ENCODE results near the gene ORAI3. TPM values are rescaled to one million over a fixed set of nuclear protein-coding genes. Genes with fewer than 3 reads are reported as not detected.

ORAI3 gene
- total RNA-seq, 1 experiment from 2014 or later, result 9.0 TPM

GRCh38 chr16:30950516-30951065, 1.7 kb downstream of the ORAI3 start:
- BruUV-seq (replicated peaks), result TSS peak; percentile 40

More at GRCh38 chr16:30950516-30951065, 1.7 kb downstream of the ORAI3 start:
- intact Hi-C loops (cut with micrococcal nuclease), result loop anchor here (10.0 kb wide), 2 partner anchors 144 to 494 kb away; partner anchors contain the start of genes VKORC1 and ZNF843
- Histone ChIP-seq H3K9me2 (ENCODE audit: insufficient read depth) (no peaks in the 10 kb centered on the region), H3K79me2 (ENCODE audit: insufficient read depth, low read length) (peaks cover 3% of the 10 kb centered on the region; the same call in 1 of the 2 replicates), H3K4me3 (replicated peaks in 1 of 2; ENCODE audit: low read depth in 1 of 2, low read length in 2 of 2) (peak overlapping the region; percentile 65 to 77), H4K20me1 (ENCODE audit: insufficient read depth) (no peaks in the 10 kb centered on the region), H3K9me3 (ENCODE audit: control insufficient read depth in 1 of 2, insufficient read depth in 1 of 2, low read depth in 1 of 2, low read length in 2 of 2) (no peaks in the 10 kb centered on the region), H3K4me1 (ENCODE audit: control insufficient read depth in 1 of 2, insufficient read depth in 2 of 2, low read length in 2 of 2) (peaks cover 21 to 43% of the 10 kb centered on the region in 2 experiments), H3K36me3 (ENCODE audit: control insufficient read depth in 1 of 2, insufficient read depth in 2 of 2, low read length in 2 of 2) (peaks cover 0 to 6% of the 10 kb centered on the region in 2 experiments; a peak in 1 of 4 replicates), H3K9ac (ENCODE audit: low read length) (peak overlapping the region; percentile 82; the same call in 1 of the 2 replicates), H2AFZ (ENCODE audit: low read depth, low read length, poor library complexity, severe bottlenecking) (no peak overlapping the region), H3K27ac (ENCODE audit: low read depth, low read length) (peak overlapping the region; percentile 96), H3K4me2 (ENCODE audit: low read length) (peak overlapping the region; percentile 99), H3K27me3 (ENCODE audit: insufficient read depth, low read length) (no peaks in the 10 kb centered on the region)
- DNase-seq (ENCODE audit: low read depth, low spot score), result no peak
- CTCF ChIA-PET, result interaction anchor here (1.0 kb wide), 1 partner anchor 11 kb away, joined by 3 read pairs; no protein-coding TSS in a partner anchor
- POLR2A ChIA-PET, result interaction anchor here (0.9 kb wide), 1 partner anchor 167 kb away, joined by 3 read pairs; the partner anchor contains the start of gene KAT8
- RAD21 ChIA-PET (ENCODE audit: low non-redundant PET in 1 of 2, low total read pairs in 2 of 2, uncharacterized antibody in 2 of 2, unreplicated experiment in 2 of 2), result no interaction called here
- no peak for ATAC-seq
- TF ChIP-seq ZNF274 (IDR thresholded peaks at IDR 0.05; ENCODE audit: low read depth, low read length) (no peak), EZH2 (IDR thresholded peaks at IDR 0.05) (no peak), CTCF (IDR thresholded peaks at IDR 0.05 in 2 of 3, conservative IDR thresholded peaks at IDR 0.05 in 1 of 3; ENCODE audit: borderline replicate concordance in 1 of 3, insufficient read depth in 1 of 3, low read depth in 2 of 3, low read length in 2 of 3) (no peak)
